HepG2 (cell line): Measurements from ENCODE around the gene L2HGDH.

Experiments used
- EP300 ChIP-seq, 3 experiments: sonication (generic) in 1 of 3; formaldehyde crosslinking in 1 of 3; IDR thresholded peaks; 2 replicates each; pipeline versions ENCODE4 v1.5.1 to v1.6.1; 2011 to 2020; ENCODE audit warnings: low read depth in 2 of 3, low read length in 2 of 3, borderline replicate concordance in 1 of 3, improper control_type of control experiment in 1 of 3, mild to moderate bottlenecking in 1 of 3, missing genetic modification reagents in 1 of 3, moderate library complexity in 1 of 3
- KLF16 ChIP-seq, 2 experiments: sonication (generic) in 1 of 2; formaldehyde crosslinking in 1 of 2; IDR thresholded peaks; 2 replicates each; pipeline versions ENCODE4 v1.6.1 to v1.8.0; 2016 to 2023; ENCODE audit warnings: missing genetic modification reagents in 2 of 2, missing compliant biosample characterization in 1 of 2
- PATZ1 ChIP-seq: sonication (generic); formaldehyde crosslinking; IDR thresholded peaks from 2 replicates; pipeline ENCODE4 v1.4.0; 2020; ENCODE audit warnings: missing genetic modification reagents
- YY1 ChIP-seq: IDR thresholded peaks from 2 replicates; pipeline ENCODE4 v1.6.1; 2011; ENCODE audit warnings: low read length, low read depth, moderate library complexity, mild to moderate bottlenecking; ENCODE audit not compliant: insufficient read depth, insufficient replicate concordance
- ZNF280B ChIP-seq: sonication (generic); formaldehyde crosslinking; IDR thresholded peaks from 2 replicates; pipeline ENCODE4 v1.5.0; 2020; ENCODE audit warnings: missing genetic modification reagents, mild to moderate bottlenecking, borderline replicate concordance
- ZNF354B ChIP-seq: sonication (generic); formaldehyde crosslinking; IDR thresholded peaks from 2 replicates; pipeline ENCODE4 v1.8.0; 2022; ENCODE audit warnings: mild to moderate bottlenecking, missing genetic modification reagents

GRCh38 chr14:50270932-50271331 is 41.1 kb downstream of the L2HGDH start:
- TF ChIP-seq ZNF354B (CRISPR knock-in tag) (no peak), KLF16 (CRISPR knock-in tag; IDR thresholded peaks at IDR 0.05) (no peak), EP300 (IDR thresholded peaks at IDR 0.05; ENCODE audit: low read depth in 2 of 2, low read length in 2 of 2) (no peak), EP300 (CRISPR knock-in tag; IDR thresholded peaks at IDR 0.05; ENCODE audit: borderline replicate concordance) (no peak), YY1 (no peak), PATZ1 (CRISPR knock-in tag) (no peak), ZNF280B (CRISPR knock-in tag) (no peak)
